GM19455 (cell line): ENCODE data around the gene ARHGAP45.

ENCODE experiments used
- ATAC-seq: cut with Tn5 transposase; IDR thresholded peaks from one replicate; pipeline ENCODE4 v1.9.1; 2021; ENCODE audit not compliant: unreplicated experiment

Gene ARHGAP45

DNA sequence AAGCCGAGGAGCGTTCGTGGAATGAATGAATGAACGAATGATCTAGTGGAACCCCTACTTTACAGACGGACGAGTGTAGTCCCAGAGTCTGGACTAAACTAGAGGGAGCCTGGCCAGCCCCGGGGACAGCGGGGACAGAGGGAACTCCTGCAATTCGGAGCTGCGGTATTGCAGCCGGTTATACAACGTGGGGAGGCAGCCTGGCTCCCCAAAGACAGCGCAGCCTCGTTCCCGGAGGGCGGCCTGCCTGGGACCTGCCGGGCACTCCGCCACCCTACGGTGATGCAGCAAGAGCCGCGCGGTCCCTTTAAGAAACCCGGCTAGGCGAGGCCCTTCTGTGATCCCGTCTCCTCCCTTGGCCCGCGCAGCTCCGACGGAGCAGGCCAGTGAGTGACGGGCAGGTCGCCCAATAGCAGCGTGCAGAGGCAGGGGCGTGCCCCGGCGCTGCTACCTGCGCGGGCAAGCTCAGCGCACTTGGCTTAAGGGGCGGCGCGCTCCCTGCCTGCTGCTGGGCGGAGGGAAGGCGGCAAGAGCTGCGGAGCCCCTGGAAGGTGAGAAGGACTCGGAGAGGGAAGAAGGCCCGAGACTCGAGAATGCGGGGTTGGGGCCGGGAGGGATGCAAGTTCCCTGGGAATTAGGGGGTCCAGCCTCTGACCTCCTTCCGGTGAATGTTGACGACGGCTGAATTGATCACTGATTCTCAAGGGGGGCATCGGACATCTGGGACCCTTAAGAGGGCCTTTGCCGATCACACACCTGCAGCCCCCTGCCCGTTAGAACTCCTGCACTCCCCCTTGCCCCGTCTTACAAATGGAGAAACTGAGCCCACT, 27.1 kb upstream of the ARHGAP45 start, which contains the start of gene ABCA7:
Gene ABCA7, plus strand, starts transcription at position 462 of the 830 bp plus-strand sequence. CDS start 1,255 bp downstream, outside the sequence.
- peak; percentile 70 for ATAC-seq

DNA sequence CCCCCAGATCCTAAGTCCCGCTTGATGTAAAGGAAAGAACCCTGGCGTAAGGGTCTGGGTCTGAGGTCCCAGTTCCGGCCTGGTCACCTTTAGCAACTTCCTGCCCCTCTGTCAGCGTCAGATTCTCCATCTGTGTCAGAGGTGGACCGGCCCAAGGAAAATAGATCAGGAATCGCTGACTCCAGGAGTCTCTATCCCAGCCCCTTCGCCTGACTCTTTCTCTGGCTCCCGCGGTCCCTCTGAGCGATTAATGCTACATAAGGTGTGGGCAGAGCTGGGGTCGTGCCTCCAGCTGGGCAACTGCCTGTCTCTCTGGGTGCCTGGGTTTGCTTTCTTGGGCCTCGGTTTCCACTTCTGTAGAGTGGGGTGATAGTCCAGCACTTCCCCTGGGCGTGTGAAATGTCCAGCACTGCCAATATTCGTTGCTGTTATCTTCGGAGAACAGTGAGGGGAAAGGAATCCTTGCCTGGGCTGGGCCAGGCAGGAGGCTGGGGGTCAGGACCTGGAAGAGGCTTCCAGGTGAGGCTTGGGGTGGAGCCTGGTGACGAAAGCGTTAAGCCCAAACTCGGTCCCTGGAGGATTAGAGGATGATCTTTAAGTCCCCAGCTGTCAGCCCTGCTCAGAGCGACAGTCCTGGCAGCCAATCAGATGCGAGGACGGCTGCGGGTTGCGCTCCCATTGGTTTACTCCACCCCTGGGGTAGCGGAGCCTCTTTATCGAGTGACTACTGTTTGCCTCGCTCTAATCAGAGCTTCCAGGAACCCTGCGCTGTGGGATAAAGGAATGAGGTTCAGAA, 26.3 kb upstream of the ARHGAP45 start:
- no peak for ATAC-seq

GRCh38 chr19:1041272-1041834, 25.6 kb upstream of the ARHGAP45 start:
- no peak for ATAC-seq

DNA sequence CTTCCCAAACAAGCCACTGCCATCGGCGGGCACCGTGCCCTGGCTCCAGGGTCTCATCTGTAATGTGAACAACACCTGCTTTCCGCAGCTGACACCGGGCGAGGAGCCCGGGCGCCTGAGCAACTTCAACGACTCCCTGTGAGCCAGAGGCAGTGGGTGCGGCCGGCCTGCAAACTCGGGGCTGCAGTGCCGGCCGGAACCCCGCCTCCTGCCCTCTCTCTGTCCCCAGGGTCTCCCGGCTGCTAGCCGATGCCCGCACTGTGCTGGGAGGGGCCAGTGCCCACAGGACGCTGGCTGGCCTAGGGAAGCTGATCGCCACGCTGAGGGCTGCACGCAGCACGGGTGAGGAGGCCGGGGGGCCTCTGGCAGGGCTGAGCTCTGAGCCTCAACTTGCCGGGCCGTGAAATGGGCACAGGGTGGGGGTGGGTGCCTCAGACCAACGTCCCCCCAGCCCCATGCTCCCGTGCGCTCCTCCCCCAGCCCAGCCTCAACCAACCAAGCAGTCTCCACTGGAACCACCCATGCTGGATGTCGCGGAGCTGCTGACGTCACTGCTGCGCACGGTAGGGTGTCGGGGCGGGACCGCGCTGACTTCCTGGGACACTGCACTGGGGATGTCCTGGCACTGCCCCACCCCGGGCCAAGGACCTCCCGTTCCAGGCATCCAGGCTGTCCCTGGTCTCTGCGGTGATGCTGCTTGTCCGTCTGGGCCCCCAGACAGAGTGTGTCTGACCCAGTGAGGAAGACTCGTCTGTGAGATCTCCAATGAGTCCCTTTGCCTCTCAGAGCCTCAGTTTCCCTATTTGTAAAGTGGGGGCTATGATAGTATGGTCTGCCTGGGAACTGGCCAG, 24.9 kb upstream of the ARHGAP45 start:
- ATAC-seq: no peak

DNA sequence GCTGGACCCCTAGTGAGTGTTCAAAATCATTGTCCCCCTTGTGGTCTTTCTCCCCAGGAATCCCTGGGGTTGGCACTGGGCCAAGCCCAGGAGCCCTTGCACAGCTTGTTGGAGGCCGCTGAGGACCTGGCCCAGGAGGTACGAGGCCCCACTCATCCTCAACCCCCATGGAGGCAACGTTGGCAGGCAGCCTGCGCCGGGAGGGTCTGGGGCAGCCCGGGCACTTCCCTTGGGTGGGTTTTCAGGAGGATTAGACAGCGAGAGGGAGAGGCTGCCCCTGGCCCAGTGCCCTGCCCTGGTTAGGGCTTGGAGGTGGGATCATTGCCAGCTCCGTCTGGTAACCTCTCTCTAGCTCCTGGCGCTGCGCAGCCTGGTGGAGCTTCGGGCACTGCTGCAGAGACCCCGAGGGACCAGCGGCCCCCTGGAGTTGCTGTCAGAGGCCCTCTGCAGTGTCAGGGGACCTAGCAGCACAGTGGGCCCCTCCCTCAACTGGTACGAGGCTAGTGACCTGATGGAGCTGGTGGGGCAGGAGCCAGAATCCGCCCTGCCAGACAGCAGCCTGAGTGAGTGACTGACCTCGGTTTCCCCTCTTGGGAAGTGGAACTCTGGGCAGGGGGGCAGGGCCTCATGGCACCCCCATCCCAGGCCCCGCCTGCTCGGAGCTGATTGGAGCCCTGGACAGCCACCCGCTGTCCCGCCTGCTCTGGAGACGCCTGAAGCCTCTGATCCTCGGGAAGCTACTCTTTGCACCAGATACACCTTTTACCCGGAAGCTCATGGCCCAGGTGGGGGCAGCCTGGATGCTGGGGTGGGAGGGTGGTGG, 24.1 kb upstream of the ARHGAP45 start:
- no peak for ATAC-seq

DNA sequence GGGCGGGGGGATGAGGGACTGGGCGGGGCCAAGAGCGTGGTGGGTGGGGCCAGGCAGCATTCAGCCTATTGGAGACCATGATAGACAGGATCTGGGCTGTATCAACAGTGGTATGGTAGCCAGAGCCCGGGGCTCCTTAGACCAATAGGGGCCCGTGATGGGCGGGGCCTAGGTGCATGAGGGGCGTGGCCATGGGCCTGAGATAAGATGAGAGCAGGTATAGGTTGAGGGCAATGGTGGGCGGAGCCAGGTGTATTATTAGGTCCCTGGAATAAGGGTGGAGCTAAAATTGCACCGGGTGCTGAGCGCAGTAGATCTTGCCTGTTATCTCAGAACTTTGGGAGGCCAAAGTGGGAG, 21.7 kb upstream of the ARHGAP45 start:
- ATAC-seq: no peak

- ATAC-seq: no peak
Measured at GRCh38 chr19:1046117-1046626, 20.8 kb upstream of the ARHGAP45 start.

GRCh38 chr19:1046836-1047695, 19.9 kb upstream of the ARHGAP45 start:
- ATAC-seq: no peak

- ATAC-seq: no peak
Measured at GRCh38 chr19:1047696-1048147, 19.2 kb upstream of the ARHGAP45 start.

DNA sequence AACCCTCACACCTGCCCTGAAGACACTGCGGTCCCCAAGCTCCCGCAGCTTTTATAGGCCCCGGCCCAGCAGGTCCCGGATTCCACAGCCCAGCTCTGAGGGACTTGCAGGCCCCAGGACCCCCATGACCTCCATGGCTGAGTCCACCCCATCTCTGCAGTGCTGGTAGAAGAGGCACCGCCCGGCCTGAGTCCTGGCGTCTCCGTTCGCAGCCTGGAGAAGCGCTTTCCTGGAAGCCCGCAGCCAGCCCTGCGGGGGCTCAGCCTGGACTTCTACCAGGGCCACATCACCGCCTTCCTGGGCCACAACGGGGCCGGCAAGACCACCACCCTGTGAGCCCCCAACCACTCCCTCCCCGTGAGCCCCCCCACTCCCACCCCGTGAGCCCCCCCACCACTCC, 17.9 kb upstream of the ARHGAP45 start:
- no peak for ATAC-seq

GRCh38 chr19:1049800-1050199, 17.2 kb upstream of the ARHGAP45 start:
- no peak for ATAC-seq

GRCh38 chr19:1050989-1051788, 15.8 kb upstream of the ARHGAP45 start:
- no peak for ATAC-seq

- no peak for ATAC-seq
Measured at GRCh38 chr19:1051791-1052190, 15.2 kb upstream of the ARHGAP45 start.

DNA sequence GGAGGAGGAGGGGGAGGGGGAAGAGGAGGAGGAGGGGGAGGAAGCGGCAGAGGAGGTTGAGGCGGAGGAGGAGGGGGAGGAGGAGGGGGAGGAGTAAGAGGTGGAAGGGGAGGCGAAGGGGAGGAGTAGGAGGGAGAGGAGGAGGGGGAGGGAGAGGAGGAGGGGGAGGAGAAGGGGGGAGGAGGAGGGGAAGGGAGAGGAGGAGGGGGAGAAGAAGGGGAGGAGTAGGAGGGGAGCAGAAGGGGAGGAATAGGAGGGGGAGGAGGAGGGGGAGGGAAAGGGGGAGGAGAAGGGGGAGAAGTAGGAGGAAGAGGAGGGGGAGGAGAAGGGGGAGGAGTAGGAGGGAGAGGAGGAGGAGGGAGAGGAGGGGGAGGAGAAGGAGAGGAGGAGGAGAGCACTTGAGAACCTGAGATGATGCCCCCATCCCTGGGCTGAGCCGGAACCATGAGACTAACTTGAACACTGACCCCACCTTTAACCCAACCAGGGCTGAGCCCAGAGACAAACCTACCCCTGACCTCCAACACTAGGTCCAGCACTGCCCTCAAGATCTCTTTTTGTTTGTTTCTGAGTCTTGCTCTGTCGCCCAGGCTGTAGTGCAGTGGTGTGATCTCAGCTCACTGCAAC, 14.5 kb upstream of the ARHGAP45 start:
- ATAC-seq: no peak

DNA sequence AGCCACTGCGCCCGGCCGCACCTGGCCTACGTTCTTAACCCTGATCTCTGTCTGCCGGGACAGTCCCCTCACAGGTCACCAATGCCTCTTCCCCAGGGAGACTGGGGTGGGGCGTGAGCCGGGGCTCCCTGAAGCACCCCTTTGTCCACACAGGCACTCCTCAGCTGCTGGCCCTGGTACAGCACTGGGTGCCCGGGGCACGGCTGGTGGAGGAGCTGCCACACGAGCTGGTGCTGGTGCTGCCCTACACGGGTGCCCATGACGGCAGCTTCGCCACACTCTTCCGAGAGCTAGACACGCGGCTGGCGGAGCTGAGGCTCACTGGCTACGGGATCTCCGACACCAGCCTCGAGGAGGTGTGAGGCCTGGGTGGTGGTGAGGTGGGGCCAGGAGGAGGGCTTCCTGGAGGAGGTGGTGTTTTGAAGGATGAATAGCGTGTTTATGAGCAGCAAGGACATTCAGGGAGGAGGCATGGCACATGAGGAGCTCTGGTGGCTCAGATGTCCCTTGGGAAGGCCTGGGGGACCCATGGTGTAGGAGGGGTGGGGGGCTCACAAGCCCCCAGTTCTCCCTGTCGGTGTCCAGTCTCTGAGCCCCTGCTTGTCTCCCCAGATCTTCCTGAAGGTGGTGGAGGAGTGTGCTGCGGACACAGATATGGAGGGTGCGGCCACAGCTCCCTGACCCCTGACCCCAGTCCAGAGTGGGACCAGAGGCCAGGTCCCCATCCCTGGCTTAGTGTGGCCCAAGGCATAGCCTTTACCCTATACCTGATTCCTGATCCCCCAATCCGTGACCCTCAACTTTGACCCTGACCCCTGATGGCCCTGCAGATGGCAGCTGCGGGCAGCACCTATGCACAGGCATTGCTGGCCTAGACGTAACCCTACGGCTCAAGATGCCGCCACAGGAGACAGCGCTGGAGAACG, 13.5 kb upstream of the ARHGAP45 start:
- no peak for ATAC-seq
